Subcutaneous abdominal adipose tissue (tissue), 5 donors: Measurements from ENCODE around the gene UBASH3A.

ENCODE experiments used
- H3K27ac ChIP-seq: one replicate; pipeline ENCODE4 v1.7.0; 2013; ENCODE audit warnings: low read depth, mild to moderate bottlenecking, inconsistent platforms, low read length, moderate library complexity
- H3K27me3 ChIP-seq, 5 donors: one replicate each; pipeline ENCODE4 v1.7.0; 2013; ENCODE audit warnings: low read length in 5 of 5, inconsistent platforms in 1 of 5; ENCODE audit not compliant: control insufficient read depth in 5 of 5, insufficient read depth in 4 of 5
- H3K36me3 ChIP-seq, 5 donors: one replicate each; pipeline ENCODE4 v1.7.0; 2013; ENCODE audit warnings: low read length in 5 of 5; ENCODE audit not compliant: control insufficient read depth in 5 of 5, insufficient read depth in 5 of 5
- H3K4me1 ChIP-seq, 5 donors: one replicate each; pipeline ENCODE4 v1.7.0; 2013; ENCODE audit warnings: low read length in 5 of 5, mild to moderate bottlenecking in 3 of 5, moderate library complexity in 1 of 5; ENCODE audit not compliant: control insufficient read depth in 5 of 5, insufficient read depth in 5 of 5
- H3K4me3 ChIP-seq, 5 donors: one replicate each; pipeline ENCODE4 v1.7.0; 2013; ENCODE audit warnings: low read length in 5 of 5, low read depth in 1 of 5
- H3K9ac ChIP-seq, 5 donors: one replicate each; pipeline ENCODE4 v1.7.0; 2013; ENCODE audit warnings: low read length in 5 of 5, mild to moderate bottlenecking in 4 of 5, moderate library complexity in 3 of 5
- H3K9me3 ChIP-seq, 5 donors: one replicate each; pipeline ENCODE4 v1.7.0; 2013; ENCODE audit warnings: low read length in 5 of 5; ENCODE audit not compliant: control insufficient read depth in 5 of 5
- donor health status: healthy.
- donor health status: healthy.
- donor health status: healthy.
- donor health status: healthy.
- donor health status: healthy.

Gene UBASH3A

DNA sequence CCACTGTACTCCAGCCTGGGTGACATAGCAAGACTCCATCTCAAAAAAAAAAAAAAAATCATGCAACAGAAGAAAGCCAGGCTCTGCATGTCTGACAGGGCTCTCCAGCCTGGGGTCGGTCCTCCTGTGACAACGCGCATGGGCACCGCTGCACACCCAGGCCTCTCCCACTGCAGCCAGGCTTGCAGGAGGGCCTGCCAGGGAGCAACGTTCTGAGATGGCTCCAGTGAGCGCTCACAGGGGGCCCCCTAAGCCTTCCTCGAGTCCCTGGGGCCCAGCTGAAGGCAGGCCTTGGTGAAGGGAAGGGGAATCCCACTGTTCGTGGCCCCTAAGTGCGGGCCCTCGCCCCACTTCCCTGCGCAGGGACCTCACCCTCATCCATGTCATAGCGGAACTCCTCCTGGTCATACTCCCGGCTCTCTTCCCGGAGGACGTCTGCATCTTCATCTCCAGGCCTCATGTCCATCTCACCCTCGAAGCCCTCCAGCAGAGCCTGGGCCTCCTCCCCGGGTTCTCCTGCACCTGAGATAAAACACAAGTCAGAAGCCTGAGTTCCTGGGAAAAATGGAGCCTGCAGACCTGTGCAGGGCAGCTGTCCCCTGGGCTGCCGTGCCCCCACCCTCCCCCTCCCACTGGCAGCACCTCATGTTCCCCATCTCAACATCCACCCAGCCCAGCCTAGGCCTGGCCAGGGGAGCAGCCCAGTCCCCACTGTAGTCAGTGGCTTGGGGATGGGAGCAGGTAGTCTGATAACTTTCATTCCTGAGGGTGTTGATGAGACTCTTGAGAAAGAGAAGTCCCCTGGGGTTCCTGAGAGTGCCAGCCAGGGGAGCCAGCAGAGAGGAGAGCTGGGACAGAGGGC lies 72.1 kb downstream of the UBASH3A start:
- H3K9ac ChIP-seq: no peak overlapping the region
- H3K4me1 ChIP-seq: peaks cover 0 to 19% (median 8%) of the 10 kb centered on the region in 5 donors
- H3K36me3 ChIP-seq: no peaks in the 10 kb centered on the region
- no peaks in the 10 kb centered on the region for H3K9me3 ChIP-seq
- no peak overlapping the region for H3K4me3 ChIP-seq
- no peak overlapping the region for H3K27ac ChIP-seq
- peaks cover 0 to 5% (median 0%) of the 10 kb centered on the region in 5 donors for H3K27me3 ChIP-seq

DNA sequence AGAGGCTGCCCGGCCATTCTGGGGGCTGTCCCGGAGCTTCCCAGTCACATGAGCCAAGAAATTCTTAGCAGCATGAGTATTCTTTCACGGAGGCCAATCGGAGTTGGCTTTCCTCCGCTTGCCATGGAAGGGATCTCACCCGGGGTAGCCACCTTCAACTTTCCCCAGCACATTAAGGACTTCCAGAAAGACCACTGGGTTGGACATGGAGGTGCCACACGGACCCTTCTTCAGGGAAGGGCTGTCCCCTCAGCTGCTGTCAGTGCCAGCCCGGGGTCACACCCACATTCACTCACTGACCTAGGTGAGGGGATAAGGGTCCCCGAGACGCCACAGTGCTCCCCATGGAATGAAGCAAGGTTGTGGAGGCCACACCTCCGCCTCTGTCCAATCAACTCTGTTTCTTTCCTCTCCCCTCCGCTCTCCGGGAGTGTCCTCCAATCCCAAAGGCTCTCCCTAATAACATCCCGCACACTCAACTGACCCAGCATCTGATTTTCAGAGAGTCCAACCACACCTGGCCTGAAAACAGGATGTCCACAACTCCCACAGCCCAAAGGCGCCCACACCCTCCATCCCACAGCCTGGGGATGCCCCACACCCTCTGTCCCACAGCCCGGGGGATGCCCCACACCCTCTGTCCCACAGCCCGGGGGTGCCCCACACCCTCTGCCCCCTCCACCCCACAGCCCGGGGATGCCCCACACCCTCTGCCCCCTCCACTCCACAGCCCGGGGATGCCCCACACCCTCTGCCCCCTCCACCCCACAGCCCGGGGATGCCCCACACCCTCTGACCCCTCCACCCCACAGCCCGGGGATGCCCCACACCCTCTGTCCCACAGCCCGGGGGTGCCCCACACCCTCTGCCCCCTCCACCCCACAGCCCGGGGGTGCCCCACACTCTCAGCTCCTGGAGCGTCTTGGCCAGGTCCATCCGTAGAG lies 73.0 kb downstream of the UBASH3A start:
- no peaks in the 10 kb centered on the region for H3K36me3 ChIP-seq
- H3K4me1 ChIP-seq: peaks cover 0 to 19% (median 8%) of the 10 kb centered on the region in 5 donors
- H3K27ac ChIP-seq: no peak overlapping the region
- H3K9ac ChIP-seq: no peak overlapping the region
- H3K4me3 ChIP-seq: no peak overlapping the region
- H3K9me3 ChIP-seq: no peaks in the 10 kb centered on the region
- H3K27me3 ChIP-seq: peaks cover 0 to 4% (median 0%) of the 10 kb centered on the region in 5 donors

DNA sequence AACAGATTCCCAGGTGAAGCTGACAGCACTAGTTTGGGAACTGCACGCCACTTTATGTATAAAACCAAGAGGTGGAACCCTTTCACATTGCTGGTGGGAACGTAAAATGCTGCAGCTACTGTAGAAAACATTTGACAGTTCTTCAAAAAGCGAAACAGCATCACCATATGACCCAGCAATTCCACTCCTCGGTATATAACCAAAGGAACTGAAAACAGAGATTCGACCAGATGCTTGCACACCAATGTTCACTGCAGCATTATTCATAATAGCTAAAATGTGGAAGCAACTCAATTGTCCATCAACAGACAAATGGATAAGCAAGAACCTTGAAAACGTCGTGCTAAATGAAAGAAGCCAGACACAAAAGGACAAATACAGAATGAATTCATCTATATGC lies 74.8 kb downstream of the UBASH3A start:
- H3K9ac ChIP-seq: no peak overlapping the region

DNA sequence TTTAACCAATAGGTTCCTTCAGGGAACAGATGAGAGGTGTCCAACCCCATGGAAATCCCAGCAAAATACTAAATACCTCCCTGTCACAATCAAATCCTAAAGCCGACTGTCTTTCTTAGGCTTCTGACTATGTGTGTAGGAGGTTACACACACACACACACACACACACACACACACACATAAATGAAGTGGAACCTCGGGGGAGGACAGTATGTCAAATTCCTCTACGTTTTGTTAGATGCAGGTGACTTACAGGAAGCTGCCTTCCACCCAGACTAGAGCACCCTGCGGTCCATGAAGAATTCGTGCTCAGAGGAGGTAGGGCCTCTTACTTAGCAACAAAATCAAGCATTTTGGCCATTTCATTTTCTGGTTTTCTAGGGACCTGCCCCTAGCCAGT lies 75.9 kb downstream of the UBASH3A start:
- Histone ChIP-seq H3K36me3 (no peaks in the 10 kb centered on the region), H3K9ac (no peak overlapping the region), H3K4me1 (peaks cover 0 to 7% (median 0%) of the 10 kb centered on the region in 5 donors), H3K4me3 (no peak overlapping the region), H3K9me3 (no peaks in the 10 kb centered on the region), H3K27me3 (no peaks in the 10 kb centered on the region), H3K27ac (no peak overlapping the region)

More for the DNA sequence above, 74.8 kb downstream of the UBASH3A start:
- H3K4me1 ChIP-seq: peaks cover 0 to 18% (median 8%) of the 10 kb centered on the region in 5 donors
- H3K9me3 ChIP-seq: no peaks in the 10 kb centered on the region
- no peaks in the 10 kb centered on the region for H3K27me3 ChIP-seq
- no peak overlapping the region for H3K27ac ChIP-seq
- no peaks in the 10 kb centered on the region for H3K36me3 ChIP-seq
- H3K4me3 ChIP-seq: no peak overlapping the region

DNA sequence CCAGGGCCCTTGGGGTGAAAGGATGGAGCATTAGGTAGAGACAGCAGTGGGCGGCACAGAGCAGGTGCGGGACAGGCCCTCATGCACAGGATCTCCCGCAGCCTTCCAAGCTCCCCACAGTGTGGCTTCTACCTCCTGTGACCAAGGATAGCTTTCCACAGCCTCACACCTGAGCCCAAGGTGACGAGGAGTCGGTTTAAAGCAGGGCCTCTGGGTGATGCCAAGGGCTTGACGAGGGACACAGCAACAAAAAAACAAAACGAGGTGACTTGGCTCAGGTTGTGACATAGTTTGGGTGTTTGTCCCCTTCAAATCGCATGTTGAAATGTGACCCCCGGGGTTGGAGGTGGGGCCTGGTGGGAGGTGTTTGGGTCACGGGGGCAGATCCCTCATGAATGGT lies 77.0 kb downstream of the UBASH3A start:
- H3K9me3 ChIP-seq: no peaks in the 10 kb centered on the region
- H3K27ac ChIP-seq: no peak overlapping the region
- no peak overlapping the region for H3K4me3 ChIP-seq
- peaks cover 0 to under 1% (median 0%) of the 10 kb centered on the region in 5 donors for H3K27me3 ChIP-seq
- H3K36me3 ChIP-seq: no peaks in the 10 kb centered on the region
- peaks cover 0 to 7% (median 0%) of the 10 kb centered on the region in 5 donors for H3K4me1 ChIP-seq
- no peak overlapping the region for H3K9ac ChIP-seq

DNA sequence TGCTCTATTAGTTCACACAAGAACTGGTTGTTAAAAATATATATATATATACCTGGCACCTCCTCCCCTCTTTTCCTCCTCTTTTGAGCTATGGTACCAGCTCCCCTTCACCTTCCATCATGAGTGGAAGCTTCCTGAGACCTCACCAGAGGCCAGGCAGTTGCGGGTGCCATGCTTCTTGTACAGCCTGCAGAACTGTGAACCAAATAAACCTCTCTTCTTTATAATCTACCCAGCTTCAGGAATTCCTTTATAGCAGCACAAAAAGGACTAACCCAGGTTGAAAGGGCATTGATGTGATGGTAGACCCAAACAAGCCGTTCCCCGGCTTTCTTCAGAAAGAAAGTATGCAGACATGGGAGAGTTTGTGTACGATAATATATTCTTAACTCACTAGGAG lies 77.5 kb downstream of the UBASH3A start:
- Histone ChIP-seq H3K27me3 (peaks cover 0 to 5% (median under 1%) of the 10 kb centered on the region in 5 donors), H3K27ac (no peak overlapping the region), H3K4me1 (peaks cover 0 to 4% (median 0%) of the 10 kb centered on the region in 5 donors)

DNA sequence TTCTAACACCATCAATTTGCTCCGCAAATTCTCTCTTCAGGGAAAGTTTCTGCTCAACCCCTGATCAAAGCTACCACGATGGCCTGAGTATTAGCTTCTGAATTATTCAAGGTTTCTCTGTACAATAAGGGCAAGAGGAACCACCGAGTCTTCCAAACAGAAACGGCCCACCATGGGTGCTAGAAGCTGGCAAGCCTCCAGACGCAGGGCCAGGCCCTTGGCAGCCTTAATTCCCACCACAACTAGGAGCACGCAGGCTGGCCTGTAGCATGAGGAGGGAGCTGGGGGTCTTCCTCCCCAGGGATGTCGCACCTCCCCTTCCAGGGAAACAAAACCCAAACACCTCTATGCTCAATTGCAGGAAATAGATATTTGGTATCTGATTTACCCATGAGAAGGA lies 81.3 kb downstream of the UBASH3A start:
- H3K9me3 ChIP-seq: peaks cover 0 to 3% (median 0%) of the 10 kb centered on the region in 5 donors
- no peaks in the 10 kb centered on the region for H3K36me3 ChIP-seq
- no peak overlapping the region for H3K4me3 ChIP-seq
- no peak overlapping the region for H3K9ac ChIP-seq
- no peak overlapping the region for H3K27ac ChIP-seq
- peaks cover 0 to 24% (median 9%) of the 10 kb centered on the region in 5 donors for H3K27me3 ChIP-seq
- H3K4me1 ChIP-seq: no peaks in the 10 kb centered on the region

More for the DNA sequence above, 77.5 kb downstream of the UBASH3A start:
- Histone ChIP-seq H3K9me3 (no peaks in the 10 kb centered on the region), H3K4me3 (no peak overlapping the region), H3K9ac (no peak overlapping the region), H3K36me3 (no peaks in the 10 kb centered on the region)

DNA sequence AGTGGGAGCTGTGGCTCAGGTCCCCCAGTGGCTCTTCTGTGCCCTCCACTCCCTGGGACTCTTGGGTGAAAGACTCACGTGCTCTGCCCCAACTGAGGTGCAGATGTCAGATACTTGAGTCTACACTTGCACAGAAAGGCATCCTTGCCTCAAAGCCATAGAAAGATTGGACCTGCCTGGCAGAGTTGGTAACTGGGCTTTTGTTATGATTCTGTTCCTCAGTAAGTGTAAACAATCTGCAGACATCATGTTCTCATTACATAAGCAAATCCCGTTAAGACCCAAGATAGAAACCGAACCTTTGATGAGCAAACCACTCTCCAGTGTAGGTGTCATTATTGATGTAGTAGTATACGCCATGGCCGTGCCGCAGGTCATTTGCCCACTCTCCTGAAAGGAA lies 82.4 kb downstream of the UBASH3A start:
- Histone ChIP-seq H3K27me3 (peaks cover 0 to 24% (median 9%) of the 10 kb centered on the region in 5 donors), H3K4me1 (no peaks in the 10 kb centered on the region), H3K9ac (no peak overlapping the region), H3K9me3 (peaks cover 0 to 3% (median 0%) of the 10 kb centered on the region in 5 donors), H3K36me3 (no peaks in the 10 kb centered on the region), H3K4me3 (no peak overlapping the region), H3K27ac (no peak overlapping the region)

DNA sequence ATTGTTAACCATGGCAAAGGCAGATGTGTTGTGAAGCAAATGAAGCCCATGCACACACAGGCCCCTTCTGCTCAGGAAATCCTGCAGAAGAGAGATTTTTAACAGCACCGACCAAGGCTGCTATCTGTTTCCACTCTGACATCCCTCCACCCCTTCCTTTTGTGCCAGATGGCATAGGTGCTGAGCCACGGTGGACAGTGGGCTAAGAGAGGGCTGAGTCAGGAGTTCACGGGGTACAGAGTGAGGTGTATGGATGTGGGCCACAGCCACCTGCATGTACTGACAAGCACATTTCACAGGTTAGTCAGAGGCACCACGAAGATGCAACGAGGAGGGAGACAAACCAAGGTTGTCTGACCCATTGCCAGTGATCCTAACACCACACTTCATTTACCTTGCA lies 82.8 kb downstream of the UBASH3A start:
- peaks cover 0 to 24% (median 9%) of the 10 kb centered on the region in 5 donors for H3K27me3 ChIP-seq
- no peaks in the 10 kb centered on the region for H3K4me1 ChIP-seq
- no peak overlapping the region for H3K9ac ChIP-seq
- no peak overlapping the region for H3K4me3 ChIP-seq
- peaks cover 0 to 3% (median 0%) of the 10 kb centered on the region in 5 donors for H3K9me3 ChIP-seq
- no peaks in the 10 kb centered on the region for H3K36me3 ChIP-seq
- H3K27ac ChIP-seq: no peak overlapping the region
